D721Med (cell line): ENCODE measurements around the gene TSNAX.
A peak's percentile ranks its signal among the peaks of the same experiment; 100 is the strongest.

ENCODE experiments used
- DNase-seq: peaks from one replicate; pipeline ENCODE4 v3.0.0; 2011; ENCODE audit warnings: low spot score; ENCODE audit not compliant: insufficient read length
- FAIRE-seq: peaks from 2 replicates; lab custom pipeline; 2011; peaks lifted over from hg19 to GRCh38; lab: Jason Lieb, UNC
- CTCF ChIP-seq: IDR thresholded peaks from 2 replicates; pipeline ENCODE4 v1.5.1; 2012; ENCODE audit warnings: mild to moderate bottlenecking, control low read depth; ENCODE audit not compliant: insufficient read depth; ENCODE audit errors: missing control alignments

The TSNAX gene

GRCh38 chr1:231613419-231614349, 85.2 kb downstream of the TSNAX start:
- peak; percentile 91 for FAIRE-seq
- DNase-seq, result no peak
- no peak for TF ChIP-seq CTCF
